DND-41 (cell line): ENCODE results near the gene TNNT2.

Source experiments
- ATAC-seq: fragments of 200-7000 bp; cut with Tn5 transposase; 3 replicates; pipeline ENCODE4 v1.9.1; 2021; ENCODE audit warnings: low read depth; ENCODE audit not compliant: insufficient read depth
- DNase-seq: peaks from one replicate; pipeline ENCODE4 v3.0.0-alpha.2; 2020
- H2AFZ ChIP-seq: 2 replicates; pipeline ENCODE4 v1.6.0; 2012; ENCODE audit warnings: low read depth, low read length
- H3K27ac ChIP-seq: 2 replicates; pipeline ENCODE4 v1.5.1; 2012; ENCODE audit warnings: low read length, inconsistent platforms
- H3K27me3 ChIP-seq: fragments of 200-600 bp; sonication (generic); 2 replicates; pipeline ENCODE4 v1.6.0; 2012; ENCODE audit warnings: low read length, mild to moderate bottlenecking, inconsistent platforms; ENCODE audit not compliant: insufficient read depth, poor library complexity
- H3K36me3 ChIP-seq: 2 replicates; pipeline ENCODE4 v1.5.1; 2012; ENCODE audit warnings: low read length, inconsistent platforms; ENCODE audit not compliant: insufficient read depth
- H3K4me1 ChIP-seq: 2 replicates; pipeline ENCODE4 v1.5.1; 2012; ENCODE audit warnings: mild to moderate bottlenecking, low read length; ENCODE audit not compliant: insufficient read depth
- H3K4me2 ChIP-seq: 2 replicates; pipeline ENCODE4 v1.6.0; 2012; ENCODE audit warnings: mild to moderate bottlenecking, moderate library complexity, low read length, inconsistent platforms; ENCODE audit not compliant: insufficient read depth
- H3K4me3 ChIP-seq, 2 experiments: fragments of 200-600 bp in 1 of 2; shearing (Covaris generic) in 1 of 2; 2 replicates each; pipeline ENCODE4 v1.5.1; 2012 to 2016; ENCODE audit warnings: inconsistent platforms in 2 of 2, low read length in 2 of 2, mild to moderate bottlenecking in 2 of 2, low read depth in 1 of 2, moderate library complexity in 1 of 2
- H3K79me2 ChIP-seq: 2 replicates; pipeline ENCODE4 v1.6.0; 2012; ENCODE audit warnings: low read length, inconsistent platforms; ENCODE audit not compliant: insufficient read depth
- H3K9ac ChIP-seq: 2 replicates; pipeline ENCODE4 v1.6.0; 2012; ENCODE audit warnings: low read depth, mild to moderate bottlenecking, inconsistent platforms, low read length, moderate library complexity
- H3K9me3 ChIP-seq: 2 replicates; pipeline ENCODE4 v1.5.1; 2012; ENCODE audit warnings: low read length, moderate library complexity, mild to moderate bottlenecking, inconsistent platforms; ENCODE audit not compliant: insufficient read depth, severe bottlenecking
- H4K20me1 ChIP-seq: 2 replicates; pipeline ENCODE4 v1.6.0; 2012; ENCODE audit warnings: low read length; ENCODE audit not compliant: insufficient read depth
- CTCF ChIP-seq: IDR thresholded peaks from 2 replicates; pipeline ENCODE4 v1.5.1; 2012; ENCODE audit warnings: borderline replicate concordance, low read length, moderate library complexity, mild to moderate bottlenecking; ENCODE audit not compliant: poor library complexity, severe bottlenecking; ENCODE audit errors: extremely low read depth
- EZH2 ChIP-seq: IDR thresholded peaks from 3 replicates; pipeline ENCODE4 v1.6.1; 2012; ENCODE audit warnings: borderline replicate concordance, low read depth, mild to moderate bottlenecking, moderate library complexity, low read length, inconsistent platforms; ENCODE audit not compliant: severe bottlenecking

The TNNT2 gene

GRCh38 chr1:201420608-201421002, 43.1 kb upstream of the TNNT2 start:
- DNase-seq, result no peak
- 0 out of 2 replicates have a peak, but pooled peaks cover 6% of the 10 kb centered on the region for H4K20me1 ChIP-seq
- no peaks in the 10 kb centered on the region for H3K9me3 ChIP-seq
- no peak overlapping the region for H2AFZ ChIP-seq
- peaks cover 34% of the 10 kb centered on the region for H3K27me3 ChIP-seq
- no peaks in the 10 kb centered on the region for H3K79me2 ChIP-seq
- no peak overlapping the region for H3K9ac ChIP-seq
- TF ChIP-seq EZH2 (no peak), CTCF (no peak)
- no peaks in the 10 kb centered on the region for H3K4me1 ChIP-seq
- no peak for ATAC-seq
- H3K4me2 ChIP-seq, result no peak overlapping the region
- no peaks in the 10 kb centered on the region for H3K36me3 ChIP-seq
- H3K27ac ChIP-seq, result no peak overlapping the region
- H3K4me3 ChIP-seq, result no peak overlapping the region

GRCh38 chr1:201419746-201420607, 42.5 kb upstream of the TNNT2 start:
- ATAC-seq, result no peak
- Histone ChIP-seq H3K4me2 (no peak overlapping the region), H2AFZ (no peak overlapping the region), H3K9me3 (no peaks in the 10 kb centered on the region), H3K4me3 (no peak overlapping the region), H4K20me1 (0 out of 2 replicates have a peak, but pooled peaks cover 6% of the 10 kb centered on the region), H3K36me3 (no peaks in the 10 kb centered on the region), H3K9ac (no peak overlapping the region), H3K27ac (no peak overlapping the region), H3K79me2 (no peaks in the 10 kb centered on the region), H3K27me3 (peaks cover 34% of the 10 kb centered on the region), H3K4me1 (no peaks in the 10 kb centered on the region)
- TF ChIP-seq EZH2, result no peak
- no peak for TF ChIP-seq CTCF
- DNase-seq, result no peak

- Histone ChIP-seq H3K9ac (no peak overlapping the region), H3K27me3 (peaks cover 34% of the 10 kb centered on the region), H3K9me3 (no peaks in the 10 kb centered on the region), H3K4me3 (no peak overlapping the region), H4K20me1 (0 out of 2 replicates have a peak, but pooled peaks cover 6% of the 10 kb centered on the region), H3K4me1 (no peaks in the 10 kb centered on the region), H3K4me2 (no peak overlapping the region), H2AFZ (no peak overlapping the region), H3K79me2 (no peaks in the 10 kb centered on the region), H3K36me3 (no peaks in the 10 kb centered on the region), H3K27ac (no peak overlapping the region)
- ATAC-seq, result no peak
- no peak for TF ChIP-seq EZH2
- TF ChIP-seq CTCF, result no peak
- DNase-seq, result no peak
Observed at GRCh38 chr1:201419256-201419655, 41.8 kb upstream of the TNNT2 start.
